Smooth muscle cell (in vitro differentiated cells): Measurements from ENCODE around the gene NDUFB11. TPM values are rescaled to one million over a fixed set of nuclear protein-coding genes. Genes with fewer than 3 reads are reported as not detected.

ENCODE experiments used
- DNase-seq: peaks from one replicate; lab custom pipeline; 2025; ENCODE audit not compliant: unreplicated experiment; lab: John Stamatoyannopoulos, UW
- H2AFZ ChIP-seq: fragments of 200-600 bp; sonication (generic); 2 replicates; pipeline ENCODE4 v1.6.0; 2016; ENCODE audit warnings: antibody characterized with exemption, low read depth, mild to moderate bottlenecking
- H3F3A ChIP-seq: fragments of 200-600 bp; sonication (generic); 2 replicates; pipeline ENCODE4 v1.6.0; 2017; ENCODE audit warnings: antibody characterized with exemption, low read depth
- H3K27ac ChIP-seq: fragments of 200-600 bp; sonication (generic); 2 replicates; pipeline ENCODE4 v1.5.1; 2016; ENCODE audit warnings: low read depth, mild to moderate bottlenecking
- H3K27me3 ChIP-seq: fragments of 200-600 bp; sonication (generic); 2 replicates; pipeline ENCODE4 v1.6.1; 2016; ENCODE audit warnings: low read depth, mild to moderate bottlenecking
- H3K36me3 ChIP-seq: fragments of 200-600 bp; sonication (generic); 2 replicates; pipeline ENCODE4 v1.5.1; 2016; ENCODE audit warnings: low read depth
- H3K4me1 ChIP-seq: fragments of 200-600 bp; sonication (generic); 2 replicates; pipeline ENCODE4 v1.5.1; 2016; ENCODE audit warnings: low read depth
- H3K4me2 ChIP-seq: fragments of 200-600 bp; sonication (generic); 2 replicates; pipeline ENCODE4 v1.6.0; 2016; ENCODE audit warnings: mild to moderate bottlenecking
- H3K4me3 ChIP-seq: fragments of 200-600 bp; sonication (generic); 2 replicates; pipeline ENCODE4 v1.5.1; 2016; ENCODE audit warnings: mild to moderate bottlenecking
- H3K79me2 ChIP-seq: fragments of 200-600 bp; sonication (generic); 2 replicates; pipeline ENCODE4 v1.6.0; 2016; ENCODE audit warnings: low read depth, mild to moderate bottlenecking
- H3K9ac ChIP-seq: fragments of 200-600 bp; sonication (generic); 2 replicates; pipeline ENCODE4 v1.6.0; 2016; ENCODE audit warnings: low read depth
- H3K9me3 ChIP-seq: fragments of 200-600 bp; sonication (generic); replicated peaks from 2 replicates; pipeline ENCODE4 v1.5.1; 2016; ENCODE audit warnings: low read depth
- H4K20me1 ChIP-seq: fragments of 200-600 bp; sonication (generic); 2 replicates; pipeline ENCODE4 v1.6.0; 2016; ENCODE audit warnings: low read depth
- WGBS: methylation state at CpG from one replicate; pipeline ENCODE4 v1.1.7; 2016; ENCODE audit warnings: low lambda C conversion rate; 5-methylcytosine and 5-hydroxymethylcytosine counted together
- polyA plus RNA-seq: library from polyadenylated mRNA; unstranded; fragments of >200 nt; fragmentation: Nextera tagmentation; extraction: Ambion mirVana; gene quantifications from 2 replicates; pipeline ENCODE4 v1.2.1, GENCODE V29; 2016
- total RNA-seq: library from RNA; depleted of rRNA; stranded (reverse); fragments of >200 nt; gene quantifications from 2 replicates; pipeline ENCODE4 v1.2.3, GENCODE V29; 2014
- TF ChIP-seq, protein P1 (sequence below): fragments of 200-600 bp; sonication (generic); IDR thresholded peaks from 2 replicates; pipeline ENCODE4 v1.5.1; 2017; ENCODE audit warnings: borderline replicate concordance, mild to moderate bottlenecking, antibody characterized with exemption; ENCODE audit not compliant: insufficient read depth, poor library complexity, severe bottlenecking

Gene NDUFB11
- total and polyA plus RNA-seq, 2 experiments from 2014 or later = 82.6 to 178 TPM

DNA sequence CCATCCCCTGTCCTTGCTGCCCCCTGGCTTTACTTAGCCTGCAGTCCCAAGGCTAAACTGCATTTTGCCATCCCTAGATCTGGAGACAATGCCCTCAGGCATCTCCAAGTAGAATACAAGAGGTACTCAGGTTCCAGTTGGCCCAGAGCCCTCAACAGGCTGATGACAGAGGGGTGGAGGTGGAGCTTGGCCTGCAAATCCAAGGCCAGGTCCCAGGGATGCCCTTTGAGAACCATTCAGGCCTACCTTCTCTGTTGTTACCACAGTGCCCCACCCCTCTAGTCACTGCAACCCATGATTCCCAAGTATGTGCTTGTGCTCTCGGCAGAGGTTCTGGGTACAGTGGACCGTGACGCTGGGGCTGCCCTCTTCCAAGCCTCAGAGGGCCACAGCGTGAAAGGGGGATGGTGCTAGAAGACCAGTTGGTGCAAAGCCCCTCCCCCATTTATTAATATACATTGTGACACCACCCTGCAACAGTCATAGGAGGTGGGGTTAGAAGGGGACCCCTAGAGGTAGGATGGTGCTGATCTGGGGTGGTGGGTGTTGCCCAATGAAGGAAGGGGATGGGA lies 42.7 kb upstream of the NDUFB11 start:
- Histone ChIP-seq H3K4me1 (no peaks in the 10 kb centered on the region), H3K4me3 (no peak overlapping the region), H2AFZ (no peak overlapping the region), H3K27me3 (no peaks in the 10 kb centered on the region), H3K9me3 (no peaks in the 10 kb centered on the region), H3K4me2 (no peak overlapping the region), H3F3A (no peaks in the 10 kb centered on the region), H3K27ac (no peak overlapping the region), H3K9ac (no peak overlapping the region), H3K79me2 (no peaks in the 10 kb centered on the region), H4K20me1 (no peaks in the 10 kb centered on the region), H3K36me3 (no peaks in the 10 kb centered on the region)
- DNase-seq = no peak
- 87% methylated on average over 4 of the region's 4 CpGs for WGBS
- TF ChIP-seq, protein P1, sequence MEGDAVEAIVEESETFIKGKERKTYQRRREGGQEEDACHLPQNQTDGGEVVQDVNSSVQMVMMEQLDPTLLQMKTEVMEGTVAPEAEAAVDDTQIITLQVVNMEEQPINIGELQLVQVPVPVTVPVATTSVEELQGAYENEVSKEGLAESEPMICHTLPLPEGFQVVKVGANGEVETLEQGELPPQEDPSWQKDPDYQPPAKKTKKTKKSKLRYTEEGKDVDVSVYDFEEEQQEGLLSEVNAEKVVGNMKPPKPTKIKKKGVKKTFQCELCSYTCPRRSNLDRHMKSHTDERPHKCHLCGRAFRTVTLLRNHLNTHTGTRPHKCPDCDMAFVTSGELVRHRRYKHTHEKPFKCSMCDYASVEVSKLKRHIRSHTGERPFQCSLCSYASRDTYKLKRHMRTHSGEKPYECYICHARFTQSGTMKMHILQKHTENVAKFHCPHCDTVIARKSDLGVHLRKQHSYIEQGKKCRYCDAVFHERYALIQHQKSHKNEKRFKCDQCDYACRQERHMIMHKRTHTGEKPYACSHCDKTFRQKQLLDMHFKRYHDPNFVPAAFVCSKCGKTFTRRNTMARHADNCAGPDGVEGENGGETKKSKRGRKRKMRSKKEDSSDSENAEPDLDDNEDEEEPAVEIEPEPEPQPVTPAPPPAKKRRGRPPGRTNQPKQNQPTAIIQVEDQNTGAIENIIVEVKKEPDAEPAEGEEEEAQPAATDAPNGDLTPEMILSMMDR = no peak

DNA sequence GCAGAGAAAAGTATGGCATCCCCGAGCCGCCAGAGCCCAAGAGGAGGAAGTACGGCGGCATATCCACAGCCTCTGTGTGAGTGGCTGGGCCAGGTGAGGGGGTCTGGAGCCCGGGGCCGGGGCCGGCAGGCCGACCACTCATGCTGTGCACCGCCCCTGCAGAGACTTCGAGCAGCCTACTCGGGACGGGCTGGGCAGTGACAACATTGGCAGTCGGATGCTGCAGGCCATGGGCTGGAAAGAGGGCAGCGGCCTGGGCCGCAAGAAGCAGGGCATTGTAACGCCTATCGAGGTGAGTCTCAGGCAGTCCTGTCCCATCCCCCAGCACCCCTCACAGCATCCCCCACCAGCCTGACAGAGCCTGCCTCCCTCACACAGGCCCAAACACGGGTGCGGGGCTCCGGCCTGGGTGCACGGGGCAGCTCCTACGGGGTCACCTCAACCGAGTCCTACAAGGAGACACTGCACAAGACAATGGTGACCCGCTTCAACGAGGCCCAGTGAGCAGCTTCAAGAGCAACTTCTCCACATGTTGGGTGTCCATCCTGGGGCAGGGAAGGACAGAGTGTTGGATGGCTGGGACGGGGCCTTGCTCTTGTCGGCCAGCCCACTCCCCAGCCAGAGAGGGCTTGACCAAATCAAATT lies 41.7 kb upstream of the NDUFB11 start:
- H3F3A ChIP-seq = no peaks in the 10 kb centered on the region
- no peaks in the 10 kb centered on the region for H3K9me3 ChIP-seq
- WGBS = 94% methylated on average over 27 of the region's 27 CpGs
- no peaks in the 10 kb centered on the region for H3K4me1 ChIP-seq
- H3K27ac ChIP-seq = no peak overlapping the region
- H3K79me2 ChIP-seq = no peaks in the 10 kb centered on the region
- H3K36me3 ChIP-seq = no peaks in the 10 kb centered on the region
- no peaks in the 10 kb centered on the region for H4K20me1 ChIP-seq
- no peaks in the 10 kb centered on the region for H3K27me3 ChIP-seq
- TF ChIP-seq, protein P1 = no peak
- no peak overlapping the region for H2AFZ ChIP-seq
- H3K9ac ChIP-seq = no peak overlapping the region
- H3K4me2 ChIP-seq = no peak overlapping the region
- H3K4me3 ChIP-seq = no peak overlapping the region
- no peak for DNase-seq

DNA sequence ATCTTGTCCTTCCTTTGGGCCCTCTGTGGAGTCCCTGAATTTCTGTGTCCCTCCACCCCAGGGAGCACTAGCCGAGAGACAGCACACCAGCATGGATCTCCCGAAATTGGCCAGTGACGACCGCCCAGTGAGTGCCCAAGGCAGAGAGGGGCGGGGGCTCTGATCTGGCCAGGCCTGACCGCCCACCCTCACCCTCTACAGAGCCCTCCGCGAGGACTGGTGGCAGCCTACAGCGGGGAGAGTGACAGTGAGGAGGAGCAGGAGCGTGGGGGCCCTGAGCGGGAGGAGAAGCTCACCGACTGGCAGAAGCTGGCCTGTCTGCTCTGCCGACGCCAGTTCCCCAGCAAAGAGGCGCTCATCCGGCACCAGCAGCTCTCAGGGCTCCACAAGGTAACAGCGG lies 40.7 kb upstream of the NDUFB11 start:
- no peak overlapping the region for H3K4me2 ChIP-seq
- H2AFZ ChIP-seq = no peak overlapping the region
- no peaks in the 10 kb centered on the region for H4K20me1 ChIP-seq
- 90% methylated on average over 17 of the region's 17 CpGs for WGBS
- H3K9ac ChIP-seq = no peak overlapping the region
- no peaks in the 10 kb centered on the region for H3K79me2 ChIP-seq
- DNase-seq = no peak
- TF ChIP-seq, protein P1 = no peak
- H3K4me1 ChIP-seq = no peaks in the 10 kb centered on the region
- H3K27ac ChIP-seq = no peak overlapping the region
- H3K27me3 ChIP-seq = no peaks in the 10 kb centered on the region
- no peak overlapping the region for H3K4me3 ChIP-seq
- no peaks in the 10 kb centered on the region for H3K36me3 ChIP-seq
- H3F3A ChIP-seq = no peaks in the 10 kb centered on the region
- no peaks in the 10 kb centered on the region for H3K9me3 ChIP-seq

DNA sequence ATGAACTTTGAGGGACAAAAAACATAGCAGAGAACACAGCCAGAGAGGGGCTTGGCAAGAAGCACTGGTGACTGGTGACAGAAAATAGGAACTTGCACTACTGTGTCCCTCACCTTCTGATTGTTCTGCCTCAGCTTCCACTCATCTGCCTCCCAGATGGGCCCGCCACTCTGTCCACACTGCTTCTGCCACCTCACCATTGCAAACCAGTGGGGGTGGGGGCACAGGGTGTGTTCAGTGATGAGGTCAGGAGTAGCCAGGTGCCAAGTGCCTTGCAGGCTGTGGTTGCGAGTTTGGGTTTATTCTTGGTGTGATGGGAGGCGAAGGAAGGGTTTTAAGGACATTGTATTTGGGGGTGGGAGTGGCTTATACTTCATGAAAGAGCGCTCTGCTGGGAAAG lies 40.0 kb upstream of the NDUFB11 start:
- Histone ChIP-seq H3K27ac (no peak overlapping the region), H3K4me1 (no peaks in the 10 kb centered on the region), H3K4me3 (no peak overlapping the region), H3K4me2 (no peak overlapping the region), H3F3A (no peaks in the 10 kb centered on the region), H3K9me3 (no peaks in the 10 kb centered on the region), H2AFZ (no peak overlapping the region), H3K36me3 (no peaks in the 10 kb centered on the region), H3K27me3 (no peaks in the 10 kb centered on the region), H4K20me1 (no peaks in the 10 kb centered on the region), H3K79me2 (no peaks in the 10 kb centered on the region), H3K9ac (no peak overlapping the region)
- TF ChIP-seq, protein P1 = no peak
- WGBS = 88% methylated on average over 4 of the region's 4 CpGs
- DNase-seq = no peak
